DOHH2 (cell line): ENCODE measurements around the gene IFT122.

ENCODE experiments used
- H3F3A ChIP-seq: fragments of 200-600 bp; sonication (generic), shearing (Covaris generic); 2 replicates; pipeline ENCODE4 v1.6.0; 2016; ENCODE audit warnings: antibody characterized with exemption, mild to moderate bottlenecking; ENCODE audit not compliant: control insufficient read depth, insufficient read depth
- H3K27ac ChIP-seq: fragments of 200-600 bp; sonication (generic); 2 replicates; pipeline ENCODE4 v1.5.1; 2014; ENCODE audit warnings: low read depth, mild to moderate bottlenecking, low read length, moderate library complexity
- H3K27me3 ChIP-seq: fragments of 200-600 bp; sonication (generic); 2 replicates; pipeline ENCODE4 v1.6.1; 2014; ENCODE audit warnings: mild to moderate bottlenecking, low read length, mixed read lengths; ENCODE audit not compliant: control insufficient read depth
- H3K36me3 ChIP-seq: fragments of 200-600 bp; sonication (generic); 2 replicates; pipeline ENCODE4 v1.6.1; 2014; ENCODE audit warnings: mild to moderate bottlenecking, low read length, moderate library complexity, mixed read lengths; ENCODE audit not compliant: control insufficient read depth
- H3K4me1 ChIP-seq: fragments of 200-600 bp; sonication (generic); 2 replicates; pipeline ENCODE4 v1.6.1; 2014; ENCODE audit warnings: mild to moderate bottlenecking, low read length, mixed read lengths; ENCODE audit not compliant: control insufficient read depth
- H3K4me2 ChIP-seq: fragments of 200-600 bp; sonication (generic); 2 replicates; pipeline ENCODE4 v1.6.0; 2014; ENCODE audit warnings: mild to moderate bottlenecking, low read length, moderate library complexity
- H3K4me3 ChIP-seq: fragments of 200-600 bp; sonication (generic); 2 replicates; pipeline ENCODE4 v1.5.1; 2014; ENCODE audit warnings: mild to moderate bottlenecking, low read length, mixed read lengths
- H3K79me2 ChIP-seq: fragments of 200-600 bp; sonication (generic); 2 replicates; pipeline ENCODE4 v1.6.1; 2014; ENCODE audit warnings: mild to moderate bottlenecking, low read length, mixed read lengths; ENCODE audit not compliant: control insufficient read depth
- H3K9me2 ChIP-seq: fragments of 200-600 bp; sonication (generic); replicated peaks from 2 replicates; pipeline ENCODE4 v1.6.1; 2014; ENCODE audit warnings: mild to moderate bottlenecking, low read length, mixed read lengths; ENCODE audit not compliant: control insufficient read depth
- H3K9me3 ChIP-seq: fragments of 200-600 bp; sonication (generic); 2 replicates; pipeline ENCODE4 v1.6.1; 2014; ENCODE audit warnings: antibody characterized with exemption, low read length, mixed read lengths; ENCODE audit not compliant: control insufficient read depth, insufficient read depth
- H4K20me1 ChIP-seq: fragments of 200-600 bp; sonication (generic); 2 replicates; pipeline ENCODE4 v1.6.0; 2014; ENCODE audit warnings: low read depth, mild to moderate bottlenecking, antibody characterized with exemption, low read length, moderate library complexity; ENCODE audit not compliant: control insufficient read depth, insufficient read depth
- EZH2phosphoT487 ChIP-seq: fragments of 200-600 bp; sonication (generic); IDR thresholded peaks from 2 replicates; pipeline ENCODE4 v1.6.1; 2017; ENCODE audit warnings: borderline replicate concordance, mild to moderate bottlenecking, antibody characterized with exemption, low read length, moderate library complexity, mixed read lengths
- TF ChIP-seq, protein P1 (sequence below): fragments of 200-600 bp; sonication (generic); IDR thresholded peaks from one replicate; pipeline ENCODE4 v1.5.1; 2014; ENCODE audit warnings: antibody characterized with exemption, mild to moderate bottlenecking, low read depth, low read length; ENCODE audit not compliant: poor library complexity, severe bottlenecking

The IFT122 gene

DNA sequence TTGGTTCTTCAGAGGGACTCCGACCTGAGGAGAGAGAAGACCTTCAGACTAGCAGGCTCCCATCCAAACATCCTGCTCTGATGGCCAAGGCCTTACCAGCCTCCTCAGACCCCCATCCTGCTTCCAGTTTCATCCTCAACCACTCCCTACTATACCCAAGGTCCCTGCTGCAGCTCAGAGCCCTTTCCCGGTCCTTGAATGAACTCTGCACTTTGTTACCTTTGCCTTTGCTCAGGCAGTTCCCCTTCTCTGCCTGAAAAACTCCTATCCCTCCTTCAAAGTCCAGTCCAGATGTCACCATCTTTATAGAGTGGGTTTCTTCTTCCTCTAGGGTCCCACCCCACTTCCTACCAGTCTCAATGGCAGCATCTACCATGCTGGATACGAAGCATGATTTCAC lies 24.6 kb upstream of the IFT122 start:
- Histone ChIP-seq H3K79me2 (no peaks in the 10 kb centered on the region), H3K4me2 (no peak overlapping the region), H3F3A (0 out of 2 replicates have a peak, but pooled peaks cover 3% of the 10 kb centered on the region), H3K27me3 (no peaks in the 10 kb centered on the region), H4K20me1 (no peaks in the 10 kb centered on the region), H3K27ac (no peak overlapping the region), H3K36me3 (no peaks in the 10 kb centered on the region), H3K9me3 (no peaks in the 10 kb centered on the region), H3K9me2 (no peaks in the 10 kb centered on the region), H3K4me3 (no peak overlapping the region), H3K4me1 (peaks cover 47% of the 10 kb centered on the region)
- TF ChIP-seq, protein P1, sequence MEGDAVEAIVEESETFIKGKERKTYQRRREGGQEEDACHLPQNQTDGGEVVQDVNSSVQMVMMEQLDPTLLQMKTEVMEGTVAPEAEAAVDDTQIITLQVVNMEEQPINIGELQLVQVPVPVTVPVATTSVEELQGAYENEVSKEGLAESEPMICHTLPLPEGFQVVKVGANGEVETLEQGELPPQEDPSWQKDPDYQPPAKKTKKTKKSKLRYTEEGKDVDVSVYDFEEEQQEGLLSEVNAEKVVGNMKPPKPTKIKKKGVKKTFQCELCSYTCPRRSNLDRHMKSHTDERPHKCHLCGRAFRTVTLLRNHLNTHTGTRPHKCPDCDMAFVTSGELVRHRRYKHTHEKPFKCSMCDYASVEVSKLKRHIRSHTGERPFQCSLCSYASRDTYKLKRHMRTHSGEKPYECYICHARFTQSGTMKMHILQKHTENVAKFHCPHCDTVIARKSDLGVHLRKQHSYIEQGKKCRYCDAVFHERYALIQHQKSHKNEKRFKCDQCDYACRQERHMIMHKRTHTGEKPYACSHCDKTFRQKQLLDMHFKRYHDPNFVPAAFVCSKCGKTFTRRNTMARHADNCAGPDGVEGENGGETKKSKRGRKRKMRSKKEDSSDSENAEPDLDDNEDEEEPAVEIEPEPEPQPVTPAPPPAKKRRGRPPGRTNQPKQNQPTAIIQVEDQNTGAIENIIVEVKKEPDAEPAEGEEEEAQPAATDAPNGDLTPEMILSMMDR: no peak
- no peak for TF ChIP-seq EZH2phosphoT487

GRCh38 chr3:129415830-129416229 lies 24.2 kb upstream of the IFT122 start:
- Histone ChIP-seq H3K27ac (no peak overlapping the region), H3K36me3 (no peaks in the 10 kb centered on the region), H3K4me1 (peaks cover 47% of the 10 kb centered on the region), H3K79me2 (no peaks in the 10 kb centered on the region), H3K4me3 (no peak overlapping the region), H3K27me3 (no peaks in the 10 kb centered on the region), H3K9me3 (no peaks in the 10 kb centered on the region), H4K20me1 (no peaks in the 10 kb centered on the region), H3K4me2 (no peak overlapping the region), H3K9me2 (no peaks in the 10 kb centered on the region), H3F3A (0 out of 2 replicates have a peak, but pooled peaks cover 3% of the 10 kb centered on the region)
- no peak for TF ChIP-seq EZH2phosphoT487
- TF ChIP-seq, protein P1: no peak

DNA sequence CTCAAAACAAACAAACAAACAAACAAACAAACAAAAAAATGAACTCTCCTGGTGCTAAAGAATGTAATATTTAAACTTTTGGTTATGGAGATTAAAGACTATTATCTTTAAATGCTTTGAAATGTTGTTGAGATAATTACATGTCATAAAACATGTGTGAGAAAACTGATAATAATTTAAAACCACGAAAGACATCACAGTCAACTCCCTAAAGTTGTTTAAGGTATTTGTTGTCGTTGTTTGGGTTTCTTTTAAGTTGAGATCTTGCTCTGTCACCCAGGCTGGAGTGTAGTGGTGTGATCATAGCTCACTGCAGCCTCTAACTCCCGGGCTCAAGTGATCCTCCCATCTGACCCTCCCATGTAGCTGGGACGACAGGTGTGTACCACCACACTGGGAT lies 23.6 kb upstream of the IFT122 start:
- Histone ChIP-seq H3K27ac (no peak overlapping the region), H3K4me2 (no peak overlapping the region), H3K27me3 (no peaks in the 10 kb centered on the region), H3K79me2 (no peaks in the 10 kb centered on the region), H3K36me3 (no peaks in the 10 kb centered on the region), H3K4me3 (no peak overlapping the region), H3K9me3 (no peaks in the 10 kb centered on the region), H3K4me1 (peaks cover 47% of the 10 kb centered on the region), H3K9me2 (no peaks in the 10 kb centered on the region), H4K20me1 (no peaks in the 10 kb centered on the region), H3F3A (0 out of 2 replicates have a peak, but pooled peaks cover 3% of the 10 kb centered on the region)
- no peak for TF ChIP-seq EZH2phosphoT487
- TF ChIP-seq, protein P1: no peak

- Histone ChIP-seq H3K4me1 (peaks cover 42% of the 10 kb centered on the region), H3K4me2 (no peak overlapping the region), H3K4me3 (no peak overlapping the region), H3K27ac (no peak overlapping the region), H3K9me3 (no peaks in the 10 kb centered on the region), H3K36me3 (no peaks in the 10 kb centered on the region), H3K9me2 (no peaks in the 10 kb centered on the region), H4K20me1 (no peaks in the 10 kb centered on the region), H3K27me3 (no peaks in the 10 kb centered on the region), H3F3A (0 out of 2 replicates have a peak, but pooled peaks cover 3% of the 10 kb centered on the region), H3K79me2 (no peaks in the 10 kb centered on the region)
- TF ChIP-seq EZH2phosphoT487: no peak
- TF ChIP-seq, protein P1: no peak
Observed at GRCh38 chr3:129417326-129417725, 22.7 kb upstream of the IFT122 start.
